Stimulated activated CD8-positive, alpha-beta memory T cell treated with anti-CD3 and anti-CD28 coated beads, Interleukin-2, amount 100 ng/mL, for 1 hour (primary cell): ENCODE data around the gene RNF220.

Source experiments
- DNase-seq, 2 donors: peaks; one replicate each; pipeline ENCODE4 v3.0.0-alpha.2; 2020; ENCODE audit warnings: low read depth in 2 of 2

The RNF220 gene

DNA sequence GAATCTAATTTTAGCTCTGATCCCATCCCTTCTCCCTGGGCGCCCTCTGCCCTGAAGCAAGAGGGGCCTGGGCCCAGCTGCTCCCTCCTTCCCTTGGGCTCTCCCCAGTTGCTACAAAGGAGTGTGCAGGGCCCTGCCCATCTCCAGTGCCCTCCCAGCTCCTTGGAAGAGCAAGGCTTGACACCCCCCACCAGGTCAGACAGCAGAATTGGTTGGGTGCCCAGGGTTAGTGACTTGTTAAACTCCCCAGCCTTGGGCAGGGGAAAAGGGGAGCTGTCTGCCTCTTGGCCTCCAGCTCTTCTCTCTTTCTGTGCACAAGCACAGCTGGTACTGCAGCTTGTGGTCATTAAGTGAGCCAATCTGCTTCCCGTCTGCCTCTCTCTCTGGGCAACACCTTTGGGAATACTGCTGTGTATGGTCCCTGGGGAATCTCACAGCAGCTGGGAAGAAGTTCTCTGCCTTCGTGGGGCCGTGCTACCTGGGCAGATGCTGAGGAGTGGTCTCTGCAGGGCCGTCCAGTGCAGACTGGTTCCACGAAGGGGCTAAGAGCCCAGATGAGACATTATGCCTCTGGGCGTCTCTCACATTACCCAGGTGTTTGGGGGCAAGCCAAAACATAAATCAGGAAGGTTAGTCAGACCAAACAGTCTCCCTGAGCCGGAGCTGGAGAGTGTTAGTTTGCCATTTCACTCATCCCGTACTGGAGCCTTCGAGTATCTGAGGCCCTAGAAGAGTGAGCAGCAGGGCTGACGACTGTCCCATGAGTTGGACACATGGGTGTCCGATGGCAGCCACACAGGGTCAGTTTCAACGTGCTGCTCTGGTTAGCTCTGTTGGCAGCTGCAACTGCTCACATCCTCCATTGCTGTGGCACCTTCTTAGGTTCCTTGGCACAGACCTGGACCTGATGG is 231.9 kb downstream of the RNF220 start:
- DNase-seq = no peak

DNA sequence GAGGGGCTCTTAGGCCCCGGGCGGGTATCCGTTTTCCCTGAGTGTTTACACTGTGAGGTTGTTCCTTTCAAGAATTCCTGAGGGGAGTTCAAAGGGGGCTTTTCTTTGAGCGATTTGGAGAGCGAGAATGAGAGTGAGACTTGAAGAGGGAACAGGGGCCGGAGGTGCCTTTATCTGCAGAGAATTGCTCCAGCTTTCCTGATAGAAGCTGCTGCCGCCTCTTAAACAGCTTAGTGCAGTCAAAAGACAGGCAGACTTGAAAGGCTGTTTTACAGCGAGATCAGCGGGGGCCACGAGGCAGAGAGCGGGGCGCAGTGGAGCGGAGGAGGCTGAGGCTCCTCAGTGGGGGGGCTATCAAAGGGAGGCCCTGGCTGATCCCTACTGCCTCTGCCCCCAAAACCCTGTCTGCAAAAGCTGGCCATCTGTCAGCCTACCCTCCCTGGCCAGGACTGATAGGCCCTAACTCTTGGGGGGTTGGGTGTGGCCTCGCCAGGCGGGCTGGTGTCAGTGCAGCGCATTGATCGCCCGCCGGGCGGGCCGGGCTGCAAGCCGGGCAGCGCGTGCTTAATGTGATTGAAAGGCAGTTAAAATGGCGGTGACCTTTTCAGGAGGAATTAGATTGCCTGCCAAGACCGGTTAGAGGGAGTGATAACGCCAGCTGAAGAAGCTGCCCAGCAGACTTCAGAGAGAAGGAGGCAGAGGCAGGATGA is 232.8 kb downstream of the RNF220 start:
- no peak for DNase-seq

DNA sequence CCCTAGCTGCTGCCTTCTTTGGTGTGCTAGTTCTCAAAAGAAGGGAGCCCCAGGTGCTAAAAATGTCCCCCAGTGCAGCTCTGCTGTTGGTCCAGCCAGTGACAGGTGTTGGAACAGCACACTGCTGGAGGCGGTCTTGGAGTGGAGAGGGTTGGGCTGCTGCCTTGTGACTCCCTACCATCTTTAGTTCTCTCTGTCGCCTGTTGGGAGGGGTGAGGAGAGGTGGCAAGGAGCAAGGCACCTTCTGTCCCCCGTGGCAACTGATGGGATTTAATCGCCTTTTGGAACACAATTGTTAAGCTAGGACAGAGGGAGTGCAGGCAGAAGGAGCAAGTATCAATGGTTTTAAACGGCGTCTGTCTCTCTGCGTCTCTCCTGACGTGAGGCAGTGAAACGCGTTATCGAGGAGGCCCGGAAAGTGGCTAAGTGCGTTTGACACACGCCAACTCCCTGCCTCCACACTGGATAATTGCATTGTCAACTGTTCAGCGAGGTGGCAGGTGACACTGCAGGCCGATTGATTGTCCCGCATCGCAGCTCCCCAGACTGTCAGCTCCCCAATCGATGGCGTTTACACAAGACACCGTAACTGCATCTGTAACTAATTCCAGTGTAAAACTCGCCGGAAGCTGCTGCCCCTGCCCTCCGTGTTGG is 235.3 kb downstream of the RNF220 start:
- DNase-seq = no peak

DNA sequence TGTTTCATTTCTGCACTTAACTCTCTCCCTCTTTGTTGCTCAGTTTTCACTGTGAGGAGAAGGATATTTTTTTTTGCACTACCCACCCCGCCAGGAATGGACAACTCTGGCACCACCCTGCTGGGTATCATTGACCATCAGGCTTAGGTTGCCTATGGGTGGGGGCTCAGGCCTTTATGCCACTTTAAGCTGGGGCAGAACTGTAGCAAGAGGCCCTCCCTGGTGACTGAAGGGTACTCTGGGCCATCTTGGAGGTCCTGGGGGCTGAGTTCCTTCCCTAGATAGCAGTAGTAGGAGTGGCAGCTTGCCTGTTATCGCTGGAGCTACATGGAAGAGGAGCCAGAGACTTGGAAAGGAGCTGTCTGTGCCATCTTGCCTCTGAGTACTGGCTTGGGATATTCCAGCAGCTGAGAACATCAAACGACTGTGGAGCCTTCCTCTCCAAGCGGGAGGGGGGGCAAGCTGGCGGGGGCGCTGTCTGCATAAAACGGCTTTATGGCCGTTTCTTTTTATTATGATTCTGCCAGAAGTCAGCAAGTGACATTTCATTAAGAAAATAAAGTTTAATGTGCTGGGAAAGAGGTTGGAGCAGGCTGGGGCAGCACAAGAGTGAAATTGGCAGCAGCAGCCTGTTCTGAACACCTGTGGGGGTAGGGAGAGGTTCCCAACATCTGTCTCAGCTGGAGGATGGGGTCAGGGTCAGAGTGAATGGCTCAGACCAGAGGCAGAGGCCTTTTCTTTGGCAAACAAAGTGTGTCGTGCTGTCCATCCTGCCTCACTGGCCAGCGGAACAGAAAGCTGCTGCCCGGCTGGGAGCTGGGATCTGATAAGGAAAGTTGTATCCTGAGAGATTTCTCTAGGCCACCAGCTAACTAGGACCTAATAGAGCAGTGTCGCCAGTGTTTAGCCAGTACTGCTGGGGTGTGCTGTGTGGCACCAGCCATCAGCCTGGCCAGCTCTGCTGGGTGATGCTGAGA is 236.4 kb downstream of the RNF220 start:
- no peak for DNase-seq

DNA sequence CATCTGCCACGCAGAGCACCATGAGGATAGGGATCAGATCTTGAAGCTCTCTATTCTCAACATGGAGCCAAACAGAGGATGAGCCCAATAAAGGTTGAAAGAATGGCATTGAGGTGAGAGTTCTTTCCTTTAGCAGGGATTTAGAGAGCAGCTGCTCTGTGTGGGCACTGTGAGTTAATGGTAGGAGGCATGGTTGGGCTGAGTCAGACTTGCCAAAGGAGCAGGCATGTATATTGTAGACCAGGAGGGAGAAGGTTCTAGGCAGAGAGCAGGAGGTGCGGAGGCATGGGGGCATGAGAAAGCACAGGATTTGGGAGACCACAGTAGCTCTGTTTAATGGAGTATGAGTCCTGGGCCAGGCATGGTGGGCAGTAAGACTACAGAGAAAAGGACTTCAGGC is 237.2 kb downstream of the RNF220 start:
- DNase-seq = no peak

DNA sequence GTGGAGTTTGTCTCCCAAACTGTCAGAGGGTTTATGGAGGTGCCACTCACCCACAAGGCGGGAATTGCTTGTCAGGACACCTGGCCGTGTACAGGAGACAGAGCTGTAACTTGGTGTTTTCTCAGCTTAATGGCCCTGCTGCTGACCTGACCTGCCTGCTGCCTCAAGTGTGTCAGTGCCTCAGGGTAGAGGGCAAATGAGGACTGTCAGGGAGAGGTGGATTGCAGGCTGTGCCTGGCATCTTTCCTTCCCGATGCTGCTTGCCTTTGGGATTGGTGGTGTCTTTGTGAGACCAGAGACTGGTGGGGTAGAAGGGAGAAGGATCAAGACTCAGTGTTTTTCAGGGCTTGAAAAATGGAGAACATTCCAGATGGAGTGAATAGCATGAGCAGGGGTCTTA is 237.9 kb downstream of the RNF220 start:
- DNase-seq = no peak

DNA sequence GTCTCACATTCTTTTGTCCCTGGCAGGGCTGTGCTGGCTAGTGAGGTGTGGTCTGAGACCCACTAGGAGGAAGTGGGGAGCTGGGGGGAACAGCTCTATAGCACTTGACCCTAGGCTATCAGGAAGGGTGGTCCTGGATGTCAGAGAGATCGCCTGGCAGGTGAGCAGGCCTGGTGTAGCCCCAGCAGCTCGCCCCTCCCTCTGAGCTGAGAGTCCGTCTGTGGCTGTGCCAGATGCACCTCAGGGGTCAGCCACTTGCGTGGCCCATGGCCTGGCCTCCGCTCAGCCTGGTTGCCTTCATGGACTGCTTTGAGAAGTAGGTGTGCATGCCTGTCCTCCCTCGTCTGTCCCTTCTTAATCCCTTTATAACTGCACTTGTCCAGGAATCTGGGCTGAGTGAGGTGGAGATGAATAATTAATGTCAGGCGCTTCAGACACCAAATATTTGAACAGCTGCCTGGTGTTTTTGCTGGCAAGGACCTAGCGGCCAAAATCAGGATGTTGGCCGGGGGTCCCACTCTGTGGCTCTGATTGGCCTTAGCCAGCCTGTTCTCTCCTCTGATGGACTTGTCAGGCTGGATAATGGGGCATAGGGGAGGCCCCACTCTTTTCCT is 238.8 kb downstream of the RNF220 start:
- DNase-seq = no peak

DNA sequence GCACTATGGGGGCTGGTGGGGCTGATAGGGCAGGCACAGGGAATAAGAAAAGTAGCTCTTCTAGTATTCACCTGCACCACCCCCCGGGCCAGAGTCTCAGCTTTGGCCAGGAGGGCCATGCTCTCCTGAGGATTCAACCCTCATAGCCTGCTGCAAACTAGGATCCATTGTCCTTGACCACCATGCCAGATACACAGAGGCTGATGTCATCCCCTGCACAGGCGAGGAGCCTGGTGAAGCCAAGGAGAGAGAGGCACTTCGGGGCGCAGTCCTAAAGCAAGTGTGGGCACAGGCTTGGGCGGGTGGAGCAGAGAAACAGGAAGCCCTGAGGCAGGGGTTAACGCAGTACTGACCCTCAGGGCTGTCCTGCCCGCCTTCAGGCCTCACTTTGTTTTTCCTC is 239.8 kb downstream of the RNF220 start:
- no peak for DNase-seq

DNA sequence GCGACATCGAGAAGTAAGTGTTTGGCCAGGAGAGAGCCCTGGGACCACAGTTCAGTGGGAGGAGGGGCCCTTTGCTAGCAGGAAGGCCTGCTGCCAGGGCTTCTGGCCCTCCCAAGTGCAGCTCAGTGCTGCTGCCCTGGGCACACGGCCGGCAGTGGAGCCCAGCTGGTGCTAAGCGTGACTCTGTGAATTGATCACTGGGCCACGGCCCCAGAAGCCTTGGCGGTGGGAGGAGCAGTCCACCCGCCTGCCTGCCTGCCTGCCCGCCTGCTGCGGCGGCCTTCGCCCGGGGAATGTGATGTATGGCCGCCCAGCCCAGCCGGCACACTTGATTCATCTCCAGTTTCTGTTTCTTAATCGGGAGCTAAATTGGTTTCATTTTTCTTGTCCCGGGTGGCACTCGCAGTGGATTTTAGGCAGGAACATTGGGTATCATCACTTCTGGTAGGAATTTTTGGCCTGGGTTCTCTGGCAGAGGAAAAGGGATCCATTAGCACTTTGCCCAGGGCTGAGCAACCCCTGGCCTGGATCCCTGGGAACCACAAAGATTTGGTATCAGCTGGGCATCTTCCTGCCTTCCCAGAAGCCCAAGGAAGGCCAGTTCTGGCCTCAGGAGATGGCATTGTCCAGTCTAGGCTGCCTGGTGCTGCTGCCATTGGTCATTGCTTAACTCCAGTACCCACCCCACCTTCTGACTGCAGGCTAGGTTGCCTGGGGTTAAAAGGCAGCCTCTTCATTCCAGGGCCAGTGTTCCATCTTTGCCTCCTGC is 240.6 kb downstream of the RNF220 start:
- no peak for DNase-seq

DNA sequence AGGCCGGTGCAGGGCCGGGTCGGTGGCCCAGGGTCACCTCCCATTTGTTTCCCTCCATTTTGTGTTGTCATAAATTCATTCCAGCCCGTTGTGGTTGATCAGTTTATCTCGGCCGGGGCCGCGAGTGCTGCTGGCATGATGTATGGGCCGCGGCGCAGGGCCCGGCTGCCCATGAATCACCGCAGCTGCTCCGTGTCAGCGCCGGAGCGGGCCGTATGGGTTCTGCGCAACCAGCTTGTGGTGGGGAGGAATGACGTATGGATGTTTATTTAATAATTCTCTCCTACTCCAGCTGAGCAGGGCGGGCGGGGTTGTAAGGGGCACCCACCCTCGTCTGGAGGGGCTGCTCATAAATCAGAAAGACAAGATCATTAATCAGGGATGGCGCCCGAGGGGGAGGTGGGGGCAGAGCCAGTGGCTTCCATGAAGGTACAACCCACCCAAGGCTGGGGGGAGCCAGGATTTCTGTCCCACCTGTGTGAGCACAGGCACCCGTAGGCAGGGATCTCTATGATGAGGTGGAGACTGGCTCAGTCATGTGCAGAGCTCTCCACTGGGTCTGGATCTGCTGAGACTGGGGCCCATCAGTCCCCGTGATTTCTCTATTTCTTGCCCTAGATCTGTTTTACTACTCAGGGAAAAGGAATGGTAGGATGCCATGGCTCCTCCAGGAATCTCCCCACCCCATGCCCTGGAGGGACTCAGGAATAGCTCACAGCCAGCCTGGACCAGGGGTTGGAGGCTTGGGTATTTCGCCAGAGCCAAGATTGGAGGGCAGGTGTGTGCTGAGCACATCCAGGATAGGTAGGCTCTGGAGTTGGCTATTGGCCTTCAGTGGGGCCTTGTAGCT is 241.4 kb downstream of the RNF220 start:
- no peak for DNase-seq

DNA sequence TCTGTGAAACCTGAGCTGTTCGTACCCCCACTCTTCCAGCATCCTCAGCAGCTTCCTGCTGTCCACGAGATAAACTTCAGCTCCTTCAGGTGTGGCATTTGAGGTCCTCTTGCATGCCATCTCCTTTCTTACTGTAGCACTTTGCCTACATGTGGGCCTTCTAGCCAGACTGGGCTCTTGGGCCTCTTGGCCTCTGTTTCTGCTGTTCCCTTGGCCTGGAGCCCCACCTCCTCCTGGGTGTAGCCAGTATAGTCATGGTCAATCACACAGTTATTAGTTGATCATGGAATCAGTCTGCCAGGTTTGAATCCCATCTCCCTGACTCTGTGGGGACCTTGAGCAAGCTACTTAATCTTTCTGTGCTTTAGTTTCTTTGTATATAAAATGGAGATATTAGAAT is 242.8 kb downstream of the RNF220 start:
- no peak for DNase-seq

DNA sequence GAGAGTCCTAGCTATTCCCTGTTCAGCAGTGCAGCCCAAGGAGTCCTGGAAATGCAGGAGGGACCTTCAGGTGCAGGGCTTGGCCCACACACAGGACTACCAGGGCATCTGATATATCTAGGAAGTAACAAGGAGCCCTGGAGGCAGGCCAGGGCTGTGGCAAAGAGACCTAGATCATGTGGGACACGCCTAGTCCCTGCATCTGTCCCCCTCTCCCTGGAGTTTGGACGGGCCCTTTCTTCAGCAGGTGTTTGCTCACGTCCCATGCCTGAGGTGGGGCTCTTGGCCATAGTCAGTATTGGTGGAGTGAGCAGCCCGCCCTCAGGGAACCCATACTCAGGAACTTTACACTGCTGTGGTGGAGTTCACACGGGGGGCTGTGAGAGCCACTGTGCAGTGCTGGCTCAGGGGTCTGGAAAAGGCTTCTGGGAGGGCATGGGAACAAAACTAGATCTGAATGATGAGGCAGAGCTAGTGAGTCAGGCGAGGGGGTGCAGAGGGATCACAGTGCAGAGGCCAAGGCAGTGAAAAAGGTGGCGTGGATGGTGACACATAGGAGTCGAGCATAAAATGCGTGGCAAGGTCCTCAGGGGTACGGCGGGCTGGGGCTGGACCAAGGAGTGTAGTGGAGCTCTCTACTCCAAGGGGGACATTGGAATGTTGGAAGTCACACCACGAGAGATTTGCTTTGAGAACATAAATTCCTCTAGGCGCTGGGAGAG is 243.6 kb downstream of the RNF220 start:
- DNase-seq = no peak

DNA sequence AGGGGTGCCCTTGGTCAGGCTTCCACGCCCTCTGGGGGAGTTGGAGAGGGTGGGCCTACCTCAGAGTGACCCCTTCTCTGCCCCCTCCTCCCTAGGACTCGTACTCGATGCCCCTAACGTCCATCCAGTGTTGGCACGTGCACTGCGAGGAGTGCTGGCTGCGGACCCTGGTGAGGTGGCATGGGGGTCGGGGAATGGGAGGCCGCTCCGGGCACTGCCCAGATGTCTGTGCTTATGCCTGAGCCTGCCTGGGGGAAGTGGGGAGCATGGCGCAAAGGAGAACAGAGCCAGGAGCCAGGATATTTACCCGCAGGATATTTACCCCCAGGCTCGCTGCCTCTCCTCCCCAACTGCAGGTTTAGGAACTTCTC is 244.7 kb downstream of the RNF220 start:
- no peak for DNase-seq

DNA sequence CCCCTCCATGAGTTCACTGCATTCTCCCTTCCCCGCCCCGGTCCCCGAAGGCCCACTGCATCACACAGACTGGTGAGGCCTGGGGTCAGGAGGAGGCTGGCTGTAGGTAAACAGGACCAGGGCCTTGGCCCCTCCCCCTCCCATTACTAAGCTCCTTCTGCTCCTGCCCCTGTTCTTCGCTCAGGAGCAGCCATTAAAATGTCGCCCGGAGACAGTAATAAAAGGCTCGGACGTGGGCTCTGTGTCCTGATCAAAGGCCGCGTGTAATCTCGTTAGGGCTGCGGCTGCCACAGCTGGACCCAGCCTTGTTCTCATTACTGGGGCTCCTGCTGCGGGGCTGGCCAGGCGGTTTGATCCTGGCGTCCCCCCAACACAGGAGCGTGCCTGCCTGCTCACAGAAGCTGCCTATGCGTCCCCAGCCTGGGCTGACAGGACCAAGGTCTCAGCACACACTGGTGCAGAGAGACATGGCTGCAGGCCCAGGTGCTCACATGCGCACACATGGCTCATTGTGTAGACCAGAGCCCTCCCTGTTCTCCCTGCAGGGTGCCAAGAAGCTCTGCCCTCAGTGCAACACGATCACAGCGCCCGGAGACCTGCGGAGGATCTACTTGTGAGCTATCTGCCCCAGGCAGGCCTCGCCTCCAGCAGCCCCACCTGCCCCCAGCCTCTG is 245.2 kb downstream of the RNF220 start:
- DNase-seq = no peak

DNA sequence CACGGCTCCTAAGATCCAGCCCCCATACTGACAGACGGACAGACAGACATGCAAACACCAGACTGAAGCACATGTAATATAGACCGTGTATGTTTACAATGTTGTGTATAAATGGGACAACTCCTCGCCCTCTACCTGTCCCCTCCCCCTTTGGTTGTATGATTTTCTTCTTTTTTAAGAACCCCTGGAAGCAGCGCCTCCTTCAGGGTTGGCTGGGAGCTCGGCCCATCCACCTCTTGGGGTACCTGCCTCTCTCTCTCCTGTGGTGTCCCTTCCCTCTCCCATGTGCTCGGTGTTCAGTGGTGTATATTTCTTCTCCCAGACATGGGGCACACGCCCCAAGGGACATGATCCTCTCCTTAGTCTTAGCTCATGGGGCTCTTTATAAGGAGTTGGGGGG is 246.0 kb downstream of the RNF220 start:
- no peak for DNase-seq

DNA sequence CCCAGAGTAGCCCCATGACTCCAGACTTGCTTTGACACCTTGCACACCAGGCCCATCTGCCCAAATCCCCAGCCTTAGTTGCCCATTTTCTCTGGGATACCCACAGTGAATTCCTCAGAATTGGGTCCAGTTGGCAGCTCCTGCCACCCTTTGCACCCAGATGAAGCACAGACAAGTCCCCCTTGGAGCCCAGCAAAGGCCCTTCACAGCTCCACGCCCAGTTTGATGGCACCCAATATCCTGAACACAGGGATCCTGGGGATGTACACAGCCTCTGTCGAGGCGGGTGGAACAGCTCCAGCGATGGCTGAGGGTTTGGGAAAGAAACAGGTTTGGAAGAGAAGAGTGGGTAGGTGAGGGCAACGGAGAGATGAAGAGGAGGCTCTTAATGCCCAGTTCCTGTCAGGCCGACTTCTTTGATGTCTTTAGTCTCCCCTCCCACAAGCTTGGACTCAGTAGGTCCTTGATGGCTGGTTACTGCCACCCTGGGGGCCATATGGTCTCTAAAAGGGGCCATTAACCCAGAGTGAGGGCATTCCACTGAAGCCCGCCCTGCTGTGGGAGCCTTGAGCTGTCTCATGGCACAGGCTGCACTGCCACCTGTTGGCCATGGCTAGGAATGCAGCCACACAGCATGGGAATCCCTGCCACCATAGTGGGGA is 247.5 kb downstream of the RNF220 start:
- DNase-seq = peak; percentile 56 to 62

DNA sequence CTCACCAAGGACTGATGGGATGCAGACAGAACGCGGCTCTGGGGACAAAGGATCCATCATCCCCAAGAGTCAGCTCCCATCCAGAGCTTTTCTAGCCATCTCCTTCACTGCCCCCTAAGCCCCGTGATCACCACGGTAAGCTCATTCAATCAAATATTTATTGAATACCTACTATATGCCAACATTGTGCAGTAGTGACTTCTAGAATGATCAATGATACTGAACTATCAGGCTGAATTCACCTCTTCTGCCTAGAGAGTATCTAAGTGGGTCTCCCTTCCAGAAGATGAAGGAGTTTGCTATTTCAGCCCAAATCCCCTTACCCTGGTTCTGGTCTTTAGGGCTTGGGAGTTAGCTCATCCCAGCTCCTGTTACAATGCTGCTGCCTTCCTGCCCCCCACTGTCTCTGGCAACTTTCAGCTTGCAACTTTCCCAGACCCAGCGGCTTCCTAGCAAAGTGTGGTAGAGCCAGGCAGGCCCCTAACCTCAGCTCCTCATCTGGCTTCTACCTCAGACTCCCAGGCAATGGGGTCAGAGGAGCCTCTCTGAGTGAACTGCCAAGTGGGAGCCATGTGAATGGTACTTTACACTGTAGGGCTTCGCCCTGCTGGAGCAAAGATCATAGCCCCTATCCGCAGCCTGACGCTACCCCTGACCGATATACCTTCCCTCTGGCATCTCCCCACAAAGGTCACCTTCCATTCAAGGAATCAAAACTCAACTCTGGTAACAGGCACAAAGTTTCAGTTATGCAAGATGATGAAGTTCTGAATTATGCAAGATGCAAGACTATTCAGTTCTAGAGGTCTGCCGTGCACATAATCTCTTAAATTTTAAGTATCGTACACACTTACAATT is 248.3 kb downstream of the RNF220 start:
- DNase-seq = no peak
